Astrocyte of the spinal cord (primary cell): ENCODE measurements around the gene KCNK2.
A peak's percentile ranks its signal among the peaks of the same experiment; 100 is the strongest.
"Not testable (repeated sequence)": the region's sequence is repeated elsewhere in the genome, so short reads cannot be mapped to it uniquely, and the experiment has no call there.

Source experiments
- DNase-seq: peaks from one replicate; pipeline ENCODE4 v3.0.0; 2011; ENCODE audit warnings: low read depth, low spot score
- H3K4me3 ChIP-seq: 2 replicates; pipeline ENCODE4 v1.5.1; 2011; ENCODE audit warnings: low read depth, mild to moderate bottlenecking, low read length, moderate library complexity
- in situ Hi-C: cut with HindIII; loops from 2 replicates; pipeline ENCODE4 v1.10.0; 2017; ENCODE audit warnings: low sequenced_read_pairs
- TF ChIP-seq, protein P1 (sequence below): IDR thresholded peaks from 2 replicates; pipeline ENCODE4 v1.5.1; 2012; ENCODE audit warnings: low read depth, mild to moderate bottlenecking, low read length, inconsistent platforms

KCNK2 gene

GRCh38 chr1:215156232-215156631 is 73.7 kb downstream of the KCNK2 start:
- H3K4me3 ChIP-seq: no peak overlapping the region
- TF ChIP-seq, protein P1, sequence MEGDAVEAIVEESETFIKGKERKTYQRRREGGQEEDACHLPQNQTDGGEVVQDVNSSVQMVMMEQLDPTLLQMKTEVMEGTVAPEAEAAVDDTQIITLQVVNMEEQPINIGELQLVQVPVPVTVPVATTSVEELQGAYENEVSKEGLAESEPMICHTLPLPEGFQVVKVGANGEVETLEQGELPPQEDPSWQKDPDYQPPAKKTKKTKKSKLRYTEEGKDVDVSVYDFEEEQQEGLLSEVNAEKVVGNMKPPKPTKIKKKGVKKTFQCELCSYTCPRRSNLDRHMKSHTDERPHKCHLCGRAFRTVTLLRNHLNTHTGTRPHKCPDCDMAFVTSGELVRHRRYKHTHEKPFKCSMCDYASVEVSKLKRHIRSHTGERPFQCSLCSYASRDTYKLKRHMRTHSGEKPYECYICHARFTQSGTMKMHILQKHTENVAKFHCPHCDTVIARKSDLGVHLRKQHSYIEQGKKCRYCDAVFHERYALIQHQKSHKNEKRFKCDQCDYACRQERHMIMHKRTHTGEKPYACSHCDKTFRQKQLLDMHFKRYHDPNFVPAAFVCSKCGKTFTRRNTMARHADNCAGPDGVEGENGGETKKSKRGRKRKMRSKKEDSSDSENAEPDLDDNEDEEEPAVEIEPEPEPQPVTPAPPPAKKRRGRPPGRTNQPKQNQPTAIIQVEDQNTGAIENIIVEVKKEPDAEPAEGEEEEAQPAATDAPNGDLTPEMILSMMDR: no peak
- DNase-seq: peak; percentile 46
- in situ Hi-C loops: no loop called here

DNA sequence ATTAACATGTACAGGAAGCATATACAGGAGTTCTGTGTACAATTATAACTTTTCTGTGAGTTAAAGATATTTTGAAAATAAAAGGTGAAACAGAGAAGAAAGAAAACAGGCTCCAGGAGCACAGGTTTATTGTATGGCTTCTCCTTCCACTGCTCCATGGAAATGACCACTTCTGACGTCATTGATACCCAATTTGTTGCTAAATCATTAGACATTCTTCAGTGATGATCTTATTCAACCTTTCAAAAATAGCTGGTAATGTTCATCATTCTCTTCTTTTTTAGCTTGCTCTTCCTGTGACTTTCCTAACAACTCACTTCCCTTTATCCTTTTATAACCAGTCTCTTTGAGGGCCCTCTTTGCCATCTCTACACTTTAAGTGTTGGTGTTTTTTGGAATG is 77.8 kb downstream of the KCNK2 start:
- DNase-seq: peak; percentile 14
- no peak overlapping the region for H3K4me3 ChIP-seq
- in situ Hi-C loops: no loop called here
- TF ChIP-seq, protein P1: no peak

DNA sequence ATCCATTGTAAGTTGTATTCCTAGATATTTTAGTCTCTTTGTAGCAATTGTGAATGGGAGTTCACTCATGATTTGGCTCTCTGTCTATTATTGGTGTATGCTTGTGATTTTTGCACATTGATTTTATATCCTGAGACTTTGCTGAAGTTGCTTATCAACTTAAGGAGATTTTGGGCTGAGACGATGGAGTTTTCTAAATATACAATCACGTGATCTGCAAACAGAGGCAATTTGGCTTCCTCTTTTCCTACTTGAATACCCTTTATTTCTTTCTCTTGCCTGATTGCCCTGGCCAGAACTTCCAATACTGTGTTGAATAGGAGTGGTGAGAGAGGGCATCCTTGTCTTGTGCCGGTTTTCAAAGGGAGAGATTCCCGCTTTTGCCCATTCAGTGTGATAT is 80.6 kb downstream of the KCNK2 start:
- DNase-seq, H3K4me3 ChIP-seq, in situ Hi-C loops: not testable (repeated sequence)

- DNase-seq: peak; percentile 22
- in situ Hi-C loops: no loop called here
- TF ChIP-seq, protein P1: no peak
- H3K4me3 ChIP-seq: no peak overlapping the region
Observed at GRCh38 chr1:215166886-215167285, 84.3 kb downstream of the KCNK2 start.

- in situ Hi-C loops: no loop called here
- no peak overlapping the region for H3K4me3 ChIP-seq
- TF ChIP-seq, protein P1: no peak
- no peak for DNase-seq
Observed at GRCh38 chr1:215181518-215181917, 99.0 kb downstream of the KCNK2 start.

DNA sequence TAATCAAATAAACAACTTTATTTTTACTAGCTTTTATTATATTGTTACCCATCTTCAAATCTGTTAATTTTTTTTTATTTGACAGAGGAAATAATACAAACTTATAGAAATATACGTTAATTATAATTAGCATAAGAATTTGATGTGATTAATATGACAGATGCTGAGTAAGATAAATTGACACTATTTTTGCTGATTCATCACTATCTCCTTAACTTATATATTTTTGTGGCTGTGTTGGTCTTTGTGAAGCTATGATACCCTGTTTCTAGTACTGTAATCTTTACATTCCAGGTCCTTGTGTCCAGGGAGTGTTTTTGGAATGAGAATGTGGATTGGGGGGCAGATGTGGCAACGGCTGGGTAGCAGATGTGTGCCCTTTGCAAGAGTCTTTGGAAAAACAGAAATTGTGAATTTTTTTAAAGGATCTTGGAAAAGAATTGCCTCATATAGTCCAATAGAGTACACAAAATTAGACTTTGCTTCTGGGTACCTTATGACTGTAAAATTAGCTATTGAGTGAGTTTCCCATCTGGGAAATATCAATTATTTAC is 102.6 kb downstream of the KCNK2 start:
- DNase-seq: no peak
- H3K4me3 ChIP-seq: no peak overlapping the region
- TF ChIP-seq, protein P1: no peak
- in situ Hi-C loops: no loop called here

DNA sequence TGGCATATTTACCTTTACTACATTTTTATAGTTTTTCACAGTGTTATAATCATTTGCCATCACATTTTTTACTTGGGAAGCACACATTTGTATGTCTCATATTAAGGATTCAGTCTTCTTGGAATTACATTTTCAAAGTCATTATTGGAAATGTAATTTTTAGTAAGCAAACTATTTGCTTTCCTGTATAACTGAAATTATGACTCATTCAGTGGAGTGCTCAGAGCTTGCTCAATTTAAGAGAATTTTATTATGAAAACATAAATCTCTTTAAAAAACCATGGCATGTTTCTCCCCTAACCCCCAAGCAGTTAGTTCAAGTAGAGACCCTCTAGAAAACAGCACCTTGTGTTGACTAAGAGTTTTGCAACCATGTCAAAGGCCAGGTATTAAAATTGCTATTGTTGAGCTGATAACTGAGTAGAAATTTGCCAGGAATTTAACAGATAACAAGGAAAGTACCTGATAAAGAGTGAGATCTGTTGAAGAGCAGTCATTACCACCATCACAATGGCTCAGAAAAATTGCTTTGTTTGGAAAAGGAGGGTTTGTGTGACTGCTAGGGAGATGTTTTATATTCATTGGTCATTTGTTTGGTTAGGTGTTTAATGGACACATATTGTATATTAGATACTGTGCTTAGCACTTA is 105.9 kb downstream of the KCNK2 start:
- TF ChIP-seq, protein P1: no peak
- no peak for DNase-seq
- no peak overlapping the region for H3K4me3 ChIP-seq
- in situ Hi-C loops: no loop called here
